ENCODE data around the gene NPEPPS.

Gene NPEPPS

DNA sequence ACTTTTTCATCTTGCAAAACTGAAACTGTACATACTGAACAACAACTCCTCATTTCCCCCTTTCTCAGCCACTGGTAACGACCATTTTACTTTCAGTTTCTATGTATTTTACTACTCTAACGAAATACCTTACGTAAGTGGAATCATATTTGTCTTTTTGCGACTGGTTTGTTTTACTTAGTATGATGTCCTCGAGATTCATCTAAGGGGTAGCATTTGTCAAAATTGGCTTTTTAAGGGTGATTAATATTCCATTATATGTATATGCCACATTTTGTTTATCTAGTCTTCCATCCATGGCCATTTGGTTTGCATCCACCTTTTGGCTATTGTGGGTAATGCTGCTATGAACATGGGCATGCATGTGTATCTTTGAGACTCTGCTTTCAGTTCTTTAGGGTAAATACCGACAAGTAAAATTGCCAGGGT lies 129.2 kb downstream of the NPEPPS start:
- no peak for DNase-seq (ENCODE audit: extremely low read depth in 1 of 2, low read depth in 1 of 2)

DNA sequence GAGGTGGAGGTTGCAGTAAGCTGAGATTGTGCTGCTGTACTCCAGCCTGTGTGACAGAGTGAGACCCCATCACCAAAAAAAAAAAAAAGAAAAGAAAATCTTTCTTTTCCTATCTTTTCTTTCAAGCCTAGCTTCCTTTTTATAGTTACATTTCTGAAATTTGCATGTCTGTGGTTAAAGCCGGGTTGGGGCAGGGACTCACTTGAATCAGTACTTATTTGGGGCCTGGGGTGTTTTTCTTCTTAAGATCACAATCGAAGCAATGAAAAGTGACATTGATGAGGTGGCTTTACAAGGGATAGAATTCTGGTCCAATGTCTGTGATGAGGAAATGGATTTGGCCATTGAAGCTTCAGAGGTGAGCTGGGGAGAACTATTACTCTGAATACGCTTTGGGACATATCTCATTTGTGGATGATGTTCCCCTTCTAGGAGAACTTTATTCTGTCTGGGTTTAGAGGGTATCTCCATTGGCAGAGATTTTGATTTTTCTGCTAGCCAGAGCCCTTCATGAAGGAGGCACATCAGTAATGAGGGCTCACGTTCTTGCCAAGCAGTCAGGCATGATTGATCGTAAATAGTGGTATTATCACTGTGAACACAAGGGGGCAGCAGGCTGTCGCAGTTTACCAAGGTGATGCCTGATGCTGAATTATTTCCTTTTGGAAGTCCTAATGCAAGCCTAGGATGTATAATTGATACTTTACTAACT lies 133.2 kb downstream of the NPEPPS start:
- peak in 1 of 2 donors; percentile 24 for DNase-seq (ENCODE audit: extremely low read depth in 1 of 2, low read depth in 1 of 2)

- DNase-seq (ENCODE audit: extremely low read depth in 1 of 2, low read depth in 1 of 2): no peak
Observed at GRCh38 chr17:47664624-47664941, 133.7 kb downstream of the NPEPPS start.

- no peak for DNase-seq (ENCODE audit: extremely low read depth in 1 of 2, low read depth in 1 of 2)
Observed at GRCh38 chr17:47665655-47666054, 134.7 kb downstream of the NPEPPS start.

- no peak for DNase-seq (ENCODE audit: extremely low read depth in 1 of 2, low read depth in 1 of 2)
Observed at GRCh38 chr17:47669081-47669480, 138.2 kb downstream of the NPEPPS start.

DNA sequence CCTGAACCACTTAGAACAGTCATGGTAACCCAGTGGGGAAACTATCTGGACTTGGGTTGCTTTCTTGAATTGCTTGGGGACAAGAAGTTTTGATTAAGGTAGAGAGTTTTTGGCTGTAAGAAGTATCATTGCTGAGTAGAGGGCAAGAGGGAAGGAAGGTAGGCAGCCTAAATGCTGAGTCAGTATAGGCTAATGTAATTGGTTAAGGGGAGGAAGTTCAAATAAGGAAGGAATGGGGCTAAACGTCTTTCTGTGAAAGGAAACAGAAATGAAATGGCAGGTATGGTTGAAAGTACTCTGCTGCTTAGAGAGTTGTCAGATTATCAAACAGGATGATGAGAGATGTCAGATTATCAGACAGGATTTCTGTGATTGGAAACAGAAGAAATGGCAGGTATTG lies 139.2 kb downstream of the NPEPPS start:
- DNase-seq (ENCODE audit: extremely low read depth in 1 of 2, low read depth in 1 of 2): no peak
